OCI-M2 (cell line): ENCODE data around the gene COX14.
A peak's percentile ranks its signal among the peaks of the same experiment; 100 is the strongest.
"Not testable (repeated sequence)": the region's sequence is repeated elsewhere in the genome, so short reads cannot be mapped to it uniquely, and the experiment has no call there.

ENCODE experiments used
- DNase-seq: peaks from one replicate; lab custom pipeline; 2025; ENCODE audit not compliant: unreplicated experiment; lab: John Stamatoyannopoulos, UW

The COX14 gene

DNA sequence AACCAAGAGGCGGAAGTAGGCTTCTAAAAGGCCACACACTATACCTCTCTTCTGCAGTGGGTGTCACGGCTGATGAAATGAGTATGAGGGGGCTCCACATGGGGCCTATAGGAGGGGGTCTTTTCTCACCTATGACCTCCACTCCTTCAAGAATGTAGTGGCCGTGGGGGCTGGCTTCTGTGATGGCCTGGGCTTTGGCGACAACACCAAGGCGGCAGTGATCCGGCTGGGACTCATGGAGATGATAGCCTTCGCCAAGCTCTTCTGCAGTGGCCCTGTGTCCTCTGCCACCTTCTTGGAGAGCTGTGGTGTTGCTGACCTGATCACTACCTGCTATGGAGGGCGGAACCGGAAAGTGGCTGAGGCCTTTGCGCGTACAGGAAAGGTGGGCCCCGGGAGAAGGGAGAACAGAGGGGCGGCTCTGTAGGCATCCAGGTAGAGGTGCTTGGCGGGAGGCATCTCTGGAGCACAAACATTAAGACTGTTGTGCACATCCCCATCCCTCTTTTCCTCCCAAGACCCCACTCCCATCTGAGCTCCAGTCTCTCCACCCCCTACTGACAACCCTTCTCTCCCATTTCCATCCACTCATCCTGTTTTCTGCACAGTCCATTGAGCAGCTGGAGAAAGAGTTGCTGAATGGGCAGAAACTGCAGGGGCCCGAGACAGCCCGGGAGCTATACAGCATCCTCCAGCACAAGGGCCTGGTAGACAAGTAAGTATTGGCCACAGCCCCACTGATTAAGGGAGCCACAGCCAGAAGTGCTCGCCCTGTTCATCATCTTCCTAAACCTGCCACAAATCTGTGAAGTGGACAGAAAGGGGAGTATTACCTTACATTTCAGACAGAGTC lies 4.4 kb upstream of the COX14 start:
- DNase-seq = no peak

DNA sequence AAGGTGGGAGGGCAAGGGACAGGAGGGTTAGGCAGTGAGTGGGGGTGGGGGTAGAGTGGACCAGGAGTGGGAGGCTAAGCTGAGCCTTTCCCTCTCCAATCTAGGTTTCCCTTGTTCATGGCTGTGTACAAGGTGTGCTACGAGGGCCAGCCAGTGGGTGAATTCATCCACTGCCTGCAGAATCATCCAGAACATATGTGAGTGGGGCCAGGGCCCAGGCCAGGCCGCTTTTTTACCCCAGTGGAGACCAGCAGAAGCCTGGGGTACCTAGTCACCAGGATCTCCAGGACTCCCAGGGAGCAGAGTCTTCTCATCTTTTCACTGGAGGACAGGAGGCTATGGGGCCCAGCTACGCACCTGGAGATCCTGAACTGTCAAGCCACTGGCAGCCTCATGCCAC lies 2.7 kb upstream of the COX14 start:
- no peak for DNase-seq

GRCh38 chr12:50110127-50110761 lies 1.8 kb upstream of the COX14 start:
- DNase-seq = no peak

DNA sequence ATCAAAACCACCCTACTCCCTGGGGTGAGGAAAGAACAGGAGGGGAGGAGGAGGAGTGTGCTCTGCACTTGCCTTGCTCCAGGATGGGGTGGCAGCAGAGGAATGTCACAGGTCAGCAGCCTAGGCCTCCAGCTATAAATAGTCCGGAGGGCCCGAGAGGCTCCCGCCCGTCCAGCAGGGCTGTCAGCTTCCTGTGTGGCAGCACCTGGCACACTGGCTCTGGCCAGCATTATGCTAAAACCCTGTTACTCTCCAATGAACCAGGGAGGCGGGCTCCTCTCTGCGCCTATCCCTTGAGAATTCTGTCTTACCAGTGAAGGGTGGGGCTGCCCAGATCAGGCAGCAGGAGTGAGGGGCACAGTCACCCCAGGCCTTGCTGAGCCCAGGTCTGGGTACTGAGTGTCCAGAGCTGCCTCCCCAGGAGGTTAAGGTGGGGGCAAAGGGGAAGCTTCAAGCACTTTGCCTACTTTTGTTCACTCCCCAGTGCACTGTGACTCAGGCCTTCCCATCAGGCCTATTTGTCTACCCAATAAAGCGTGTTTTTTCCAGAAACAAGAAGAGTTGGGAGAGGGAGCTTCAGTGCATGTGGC lies 1.2 kb upstream of the COX14 start:
- DNase-seq = no peak

GRCh38 chr12:50111395-50111692 lies 692 bp upstream of the COX14 start:
- DNase-seq = no peak

- DNase-seq = peak; percentile 19
These were observed 601 bp downstream of the COX14 start for GRCh38 chr12:50112456-50113218.

DNA sequence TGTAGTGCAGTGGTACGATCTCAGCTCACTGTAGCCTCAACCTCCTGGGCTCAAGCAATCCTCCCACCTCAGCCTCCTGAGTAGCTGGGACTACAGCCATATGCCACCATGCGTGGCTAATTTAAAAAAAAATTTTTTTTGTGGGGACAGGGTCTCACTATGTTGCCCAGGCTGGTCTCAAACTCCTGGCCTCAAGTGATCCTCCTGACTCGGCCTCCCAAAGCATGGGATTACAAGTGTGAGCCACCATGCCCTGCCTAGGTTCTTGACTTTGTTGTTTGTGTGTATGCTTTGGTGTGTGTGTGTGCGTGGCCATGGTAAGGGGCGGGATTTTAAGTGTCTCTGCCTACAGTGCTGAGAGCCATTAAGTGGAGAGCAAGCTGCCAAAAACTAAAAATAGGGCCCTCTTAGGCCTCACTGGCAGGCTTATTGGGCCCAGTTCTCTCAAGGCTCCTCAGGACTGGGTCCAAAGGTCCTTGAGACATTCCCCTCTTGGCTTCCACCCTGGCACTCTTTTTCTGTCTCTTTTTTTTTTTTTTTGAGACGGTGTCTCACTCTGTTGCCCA lies 5.1 kb downstream of the COX14 start:
- no peak for DNase-seq

GRCh38 chr12:50119387-50119786 lies 7.4 kb downstream of the COX14 start:
- no peak for DNase-seq

- DNase-seq = no peak
These were observed 8.5 kb downstream of the COX14 start for GRCh38 chr12:50120521-50120920.

DNA sequence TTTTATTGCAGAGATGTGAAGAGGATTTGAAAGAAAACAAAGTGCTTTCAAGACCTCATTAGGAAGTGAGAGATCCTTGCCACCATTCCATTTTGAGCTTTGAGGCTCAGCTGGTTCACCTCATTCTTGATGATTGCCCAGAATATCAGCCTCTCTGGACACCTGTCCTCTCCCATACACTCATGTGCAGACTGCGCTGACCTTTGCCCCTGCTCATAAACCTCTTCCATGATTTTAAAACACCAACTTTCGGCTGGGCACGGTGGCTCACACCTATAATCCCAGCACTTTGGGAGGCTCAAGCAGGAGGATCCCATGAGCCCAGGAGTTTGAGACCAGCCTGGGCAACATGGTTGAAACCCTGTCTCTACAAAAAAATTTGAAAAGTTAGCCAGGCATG lies 8.9 kb downstream of the COX14 start:
- no peak for DNase-seq

DNA sequence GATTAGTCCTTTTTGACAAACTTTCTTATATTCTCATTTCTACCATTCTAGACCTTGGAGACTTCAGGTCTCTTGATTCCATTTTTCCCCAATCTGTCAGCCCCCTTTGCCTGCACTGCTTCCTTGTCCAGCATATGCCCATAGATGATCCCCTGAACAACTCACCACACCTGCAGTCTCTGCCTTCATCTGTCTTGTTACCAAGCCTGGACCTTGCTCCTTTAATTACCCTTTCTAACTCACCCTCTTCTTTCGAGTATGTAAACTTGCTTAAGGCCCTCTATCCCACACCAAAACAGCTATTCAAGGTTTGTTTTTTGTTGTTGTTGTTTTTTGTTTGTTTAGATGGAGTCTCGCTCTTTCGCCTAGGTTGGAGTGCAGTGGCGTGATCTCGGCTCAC lies 9.6 kb downstream of the COX14 start:
- DNase-seq = no peak

DNA sequence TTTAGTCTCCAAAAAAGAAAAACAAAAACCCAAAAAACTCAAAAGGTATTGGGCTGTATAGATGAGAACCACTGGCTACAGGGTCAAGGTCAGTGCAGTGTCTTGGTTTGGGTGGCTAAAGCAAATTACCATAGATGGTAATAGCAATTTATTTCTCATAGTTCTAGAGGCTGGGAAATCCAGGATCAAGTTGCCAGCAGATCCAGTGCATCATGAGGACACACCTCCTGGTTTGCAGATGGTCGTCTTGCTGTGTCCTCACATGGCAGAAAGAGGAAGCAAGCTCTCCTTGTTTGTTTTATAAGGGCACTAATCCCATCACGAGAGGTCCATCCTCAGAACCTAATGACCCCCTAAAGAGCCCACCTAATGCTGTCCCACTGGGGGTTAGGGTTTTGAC lies 11.2 kb downstream of the COX14 start:
- no peak for DNase-seq

- DNase-seq = no peak
These were observed 15.5 kb downstream of the COX14 start for GRCh38 chr12:50127546-50127945.

DNA sequence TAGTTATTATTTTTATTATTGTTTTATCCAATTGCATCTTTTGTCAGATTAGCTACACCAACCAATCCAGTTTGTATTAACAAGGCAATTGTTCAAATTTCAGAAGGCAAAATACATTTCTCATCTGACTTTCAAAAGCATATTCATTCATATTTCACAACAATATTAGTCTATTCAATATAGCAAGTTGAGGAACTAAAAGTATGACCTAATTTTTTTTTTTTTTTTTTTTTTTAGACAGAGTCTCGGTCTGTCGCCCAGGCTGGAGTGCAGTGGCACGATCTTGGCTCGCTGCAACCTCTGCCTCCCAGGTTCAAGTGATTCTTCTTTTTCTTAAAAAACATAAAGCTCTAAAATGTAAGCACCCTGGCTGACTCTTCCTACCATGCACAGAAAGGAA lies 17.3 kb downstream of the COX14 start:
- no peak for DNase-seq

DNA sequence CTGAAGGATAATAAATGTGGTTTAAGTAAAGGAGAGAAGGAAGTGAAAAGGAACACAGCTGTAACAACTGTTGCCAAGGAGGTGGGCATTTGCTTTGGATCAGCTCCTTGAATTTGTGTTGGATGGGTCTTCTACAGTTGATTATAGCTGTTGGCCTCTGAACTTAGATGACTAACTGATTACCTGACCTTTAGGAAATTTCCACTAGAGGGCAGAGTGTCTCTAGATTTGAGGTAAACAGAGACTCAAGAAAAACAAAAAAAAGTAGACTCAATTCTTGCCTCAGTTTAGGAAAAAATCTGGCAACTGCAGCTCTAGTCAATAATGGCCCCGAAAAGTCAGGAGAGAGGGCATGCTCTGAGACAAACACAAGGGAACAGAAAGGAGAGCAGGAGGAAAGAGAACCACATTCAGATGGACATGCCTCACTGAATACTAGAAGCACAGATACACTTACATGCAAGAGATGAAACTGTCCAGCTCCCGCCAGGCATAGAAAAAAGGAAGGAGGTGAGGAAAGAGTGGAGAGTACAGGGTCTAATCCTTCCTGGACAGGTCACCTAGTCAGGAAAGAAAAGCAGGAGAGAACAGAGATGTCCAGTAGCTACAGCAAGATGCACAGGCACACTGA lies 20.6 kb downstream of the COX14 start:
- DNase-seq = no peak

DNA sequence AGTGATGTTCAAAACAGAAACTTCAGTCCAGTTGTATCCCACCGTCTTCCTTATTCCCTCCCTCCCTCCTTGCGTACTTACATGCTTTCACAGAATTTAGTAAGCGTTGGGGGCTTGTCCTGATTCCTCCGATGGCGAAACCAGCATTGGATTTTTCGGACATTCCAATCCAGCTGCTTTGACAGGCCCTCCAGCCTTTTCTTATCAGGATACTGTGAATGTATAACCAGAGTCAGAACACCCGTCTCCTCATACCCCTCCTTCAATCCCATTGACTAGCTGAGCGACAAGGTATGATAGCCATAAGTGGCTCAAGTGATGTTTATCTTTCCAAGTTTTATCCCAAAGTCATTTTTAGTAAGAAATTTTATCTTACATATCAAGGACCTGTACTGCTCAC lies 31.0 kb downstream of the COX14 start:
- DNase-seq = no peak

DNA sequence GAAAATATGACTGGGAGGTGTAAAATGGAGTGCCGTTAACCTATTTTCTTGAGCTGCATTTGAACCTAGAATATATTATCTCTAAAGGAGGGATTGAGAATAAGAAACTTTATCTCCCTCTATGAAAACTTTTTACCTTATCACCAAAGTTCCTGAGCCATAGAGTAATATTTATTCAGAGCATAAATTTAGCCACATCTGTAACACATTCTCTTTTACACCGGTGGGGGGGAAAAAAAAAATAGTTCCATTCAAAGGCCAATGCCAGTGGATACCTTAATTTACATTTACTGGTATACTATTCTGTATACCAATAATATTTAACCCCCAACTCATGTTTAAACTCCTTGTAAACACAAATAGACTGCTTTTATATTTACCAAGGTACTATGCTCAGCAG lies 33.4 kb downstream of the COX14 start:
- no peak for DNase-seq

GRCh38 chr12:50147281-50147680 lies 35.2 kb downstream of the COX14 start:
- no peak for DNase-seq

DNA sequence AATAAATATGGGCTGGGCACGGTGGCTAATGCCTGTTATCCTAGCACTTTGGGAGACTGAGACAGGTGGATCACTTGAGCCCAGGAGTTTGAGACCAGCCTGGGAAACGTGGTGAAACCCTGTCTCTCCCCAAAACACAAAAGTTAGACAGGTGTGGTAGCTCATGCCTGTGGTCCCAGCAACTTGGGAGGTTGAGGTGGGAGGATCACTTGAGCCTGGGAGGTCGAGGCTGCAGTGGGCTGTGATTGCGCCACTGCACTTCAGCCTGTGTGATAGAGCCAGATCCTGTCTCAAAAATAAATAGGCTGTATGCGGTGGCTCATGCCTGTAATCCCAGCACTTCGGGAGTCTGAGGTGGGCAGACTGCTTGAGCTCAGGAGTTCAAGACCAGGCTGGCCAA lies 36.0 kb downstream of the COX14 start:
- not testable (repeated sequence) for DNase-seq

DNA sequence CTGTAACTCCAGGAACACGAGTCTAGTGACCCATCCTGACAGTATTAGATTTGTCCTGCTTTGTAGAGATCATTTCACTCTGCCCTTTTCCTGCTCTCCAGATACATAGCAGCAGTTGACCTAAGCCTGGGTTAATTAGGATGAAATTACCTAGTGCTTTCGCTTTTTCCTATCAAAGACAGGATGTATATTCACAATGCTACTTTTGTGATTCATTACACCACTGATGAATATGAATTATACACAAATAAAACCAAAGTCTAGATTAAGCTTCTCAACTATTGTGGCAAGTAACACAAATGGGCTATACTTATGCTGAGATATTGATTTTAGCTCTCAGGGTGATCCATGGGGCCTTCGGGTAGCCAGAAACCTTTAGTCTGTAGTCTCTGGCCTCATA lies 37.3 kb downstream of the COX14 start:
- DNase-seq = no peak
